Measurements from ENCODE around the gene SNAPC5. TPM values are rescaled to one million over a fixed set of nuclear protein-coding genes. Genes with fewer than 3 reads are reported as not detected.
A peak's percentile ranks its signal among the peaks of the same experiment; 100 is the strongest.

SNAPC5 gene
- total RNA-seq, 1 donor from 2014 or later: 25.9 TPM

- Mint-ChIP-seq H3K9me3 (ENCODE audit: low read depth) (no peaks in the 10 kb centered on the region), H3K4me1 (ENCODE audit: low read depth) (no peaks in the 10 kb centered on the region), H3K27me3 (no peaks in the 10 kb centered on the region), H3K4me3 (ENCODE audit: low read depth) (no peak overlapping the region), H3K36me3 (ENCODE audit: insufficient read depth) (peaks cover 2% of the 10 kb centered on the region), H3K27ac (no peak overlapping the region)
- DNase-seq (ENCODE audit: low spot score, unreplicated experiment): no peak
- TF ChIP-seq, protein P1, sequence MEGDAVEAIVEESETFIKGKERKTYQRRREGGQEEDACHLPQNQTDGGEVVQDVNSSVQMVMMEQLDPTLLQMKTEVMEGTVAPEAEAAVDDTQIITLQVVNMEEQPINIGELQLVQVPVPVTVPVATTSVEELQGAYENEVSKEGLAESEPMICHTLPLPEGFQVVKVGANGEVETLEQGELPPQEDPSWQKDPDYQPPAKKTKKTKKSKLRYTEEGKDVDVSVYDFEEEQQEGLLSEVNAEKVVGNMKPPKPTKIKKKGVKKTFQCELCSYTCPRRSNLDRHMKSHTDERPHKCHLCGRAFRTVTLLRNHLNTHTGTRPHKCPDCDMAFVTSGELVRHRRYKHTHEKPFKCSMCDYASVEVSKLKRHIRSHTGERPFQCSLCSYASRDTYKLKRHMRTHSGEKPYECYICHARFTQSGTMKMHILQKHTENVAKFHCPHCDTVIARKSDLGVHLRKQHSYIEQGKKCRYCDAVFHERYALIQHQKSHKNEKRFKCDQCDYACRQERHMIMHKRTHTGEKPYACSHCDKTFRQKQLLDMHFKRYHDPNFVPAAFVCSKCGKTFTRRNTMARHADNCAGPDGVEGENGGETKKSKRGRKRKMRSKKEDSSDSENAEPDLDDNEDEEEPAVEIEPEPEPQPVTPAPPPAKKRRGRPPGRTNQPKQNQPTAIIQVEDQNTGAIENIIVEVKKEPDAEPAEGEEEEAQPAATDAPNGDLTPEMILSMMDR (IDR thresholded peaks at IDR 0.05; ENCODE audit: unreplicated experiment): no peak
Observed at GRCh38 chr15:66523926-66524325, 26.4 kb upstream of the SNAPC5 start.

GRCh38 chr15:66515901-66516322, 18.4 kb upstream of the SNAPC5 start:
- Mint-ChIP-seq H3K4me3 (ENCODE audit: low read depth) (no peak overlapping the region), H3K4me1 (ENCODE audit: low read depth) (no peaks in the 10 kb centered on the region), H3K36me3 (ENCODE audit: insufficient read depth) (peaks cover 9% of the 10 kb centered on the region), H3K27me3 (no peaks in the 10 kb centered on the region), H3K27ac (no peak overlapping the region), H3K9me3 (ENCODE audit: low read depth) (no peaks in the 10 kb centered on the region)
- no peak for DNase-seq (ENCODE audit: low spot score, unreplicated experiment)
- TF ChIP-seq, protein P1 (IDR thresholded peaks at IDR 0.05; ENCODE audit: unreplicated experiment): no peak

DNA sequence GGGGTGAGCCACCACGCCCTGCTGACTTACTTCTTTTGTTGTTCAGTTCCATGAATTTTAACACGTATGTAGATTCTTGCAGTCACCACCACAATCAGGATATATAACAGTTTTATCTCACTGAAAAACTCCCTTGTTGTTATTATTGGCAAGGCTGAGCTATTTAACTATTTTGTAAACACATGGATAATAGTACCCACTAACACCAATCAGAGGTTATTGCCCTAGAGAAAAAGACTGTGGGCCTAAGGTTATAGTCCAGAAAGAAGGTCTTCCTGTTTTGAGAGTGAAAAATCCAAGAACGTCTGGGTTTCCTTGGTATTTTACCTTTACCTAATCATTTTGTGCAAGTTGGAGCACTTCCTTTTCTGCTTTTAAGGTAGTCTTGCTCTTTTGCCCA, 17.0 kb upstream of the SNAPC5 start:
- no peaks in the 10 kb centered on the region for H3K9me3 Mint-ChIP-seq (ENCODE audit: low read depth)
- H3K27ac Mint-ChIP-seq: no peak overlapping the region
- H3K27me3 Mint-ChIP-seq: no peaks in the 10 kb centered on the region
- no peaks in the 10 kb centered on the region for H3K4me1 Mint-ChIP-seq (ENCODE audit: low read depth)
- TF ChIP-seq, protein P1 (IDR thresholded peaks at IDR 0.05; ENCODE audit: unreplicated experiment): no peak
- no peak for DNase-seq (ENCODE audit: low spot score, unreplicated experiment)
- H3K36me3 Mint-ChIP-seq (ENCODE audit: insufficient read depth): peaks cover 9% of the 10 kb centered on the region
- H3K4me3 Mint-ChIP-seq (ENCODE audit: low read depth): no peak overlapping the region

DNA sequence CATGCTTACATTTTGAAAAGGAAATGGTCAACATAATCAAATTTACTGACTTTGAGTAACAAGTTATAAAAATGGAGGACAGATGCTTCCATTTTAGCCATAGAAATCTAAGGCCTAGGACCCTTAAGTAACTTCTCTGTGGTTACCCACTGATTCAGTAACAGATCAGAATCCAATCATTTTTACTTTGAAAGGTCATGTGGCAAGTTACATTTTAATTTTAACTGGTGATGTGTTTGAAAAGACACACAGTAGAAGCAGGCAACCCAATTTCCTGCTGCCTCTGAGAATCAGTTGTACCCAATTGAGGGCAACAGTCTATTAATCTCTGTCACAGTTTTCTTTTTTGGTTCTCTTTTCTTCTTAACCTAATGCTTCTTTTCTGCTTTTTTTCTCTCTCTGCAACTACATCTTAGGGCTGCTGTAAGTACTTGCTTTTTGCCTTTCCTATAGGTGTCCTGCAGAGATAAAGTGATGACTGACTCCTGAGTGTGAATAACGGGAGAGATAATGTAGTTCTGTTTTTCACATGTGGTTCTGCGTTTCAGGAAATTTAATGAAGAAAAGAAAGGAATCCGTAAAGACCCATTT, 10.8 kb upstream of the SNAPC5 start:
- Mint-ChIP-seq H3K4me3 (ENCODE audit: low read depth) (no peak overlapping the region), H3K4me1 (ENCODE audit: low read depth) (peaks cover 22% of the 10 kb centered on the region), H3K36me3 (ENCODE audit: insufficient read depth) (peaks cover 6% of the 10 kb centered on the region), H3K27ac (no peak overlapping the region), H3K9me3 (ENCODE audit: low read depth) (no peaks in the 10 kb centered on the region), H3K27me3 (no peaks in the 10 kb centered on the region)
- no peak for DNase-seq (ENCODE audit: low spot score, unreplicated experiment)
- TF ChIP-seq, protein P1 (IDR thresholded peaks at IDR 0.05; ENCODE audit: unreplicated experiment): no peak

DNA sequence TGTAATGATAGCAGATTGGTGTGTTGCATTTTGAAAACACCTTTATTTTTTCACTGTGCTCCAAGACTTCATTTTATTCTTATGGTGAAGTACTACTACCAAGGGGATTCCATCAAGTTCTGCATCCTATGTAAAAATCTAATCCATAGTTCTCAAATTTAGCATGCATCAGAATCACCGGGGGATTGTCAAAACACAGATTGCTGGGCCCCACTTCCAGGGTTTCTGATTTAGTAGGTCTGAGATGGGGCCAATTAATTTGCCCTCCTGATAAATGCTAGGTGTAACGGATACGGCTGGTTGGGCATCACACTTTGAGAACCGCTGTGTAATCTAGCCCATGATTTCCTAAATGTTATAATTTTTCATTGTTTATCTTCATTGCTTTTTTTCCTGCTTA, 8.3 kb upstream of the SNAPC5 start:
- peaks cover 20% of the 10 kb centered on the region for H3K36me3 Mint-ChIP-seq (ENCODE audit: insufficient read depth)
- H3K4me1 Mint-ChIP-seq (ENCODE audit: low read depth): peaks cover 34% of the 10 kb centered on the region
- no peaks in the 10 kb centered on the region for H3K27me3 Mint-ChIP-seq
- peak overlapping the region; percentile 99 for H3K27ac Mint-ChIP-seq
- H3K4me3 Mint-ChIP-seq (ENCODE audit: low read depth): peak overlapping the region; percentile 95
- no peak for DNase-seq (ENCODE audit: low spot score, unreplicated experiment)
- H3K9me3 Mint-ChIP-seq (ENCODE audit: low read depth): no peaks in the 10 kb centered on the region
- TF ChIP-seq, protein P1 (IDR thresholded peaks at IDR 0.05; ENCODE audit: unreplicated experiment): no peak
